Measurements from ENCODE around the gene P2RX7.

GRCh38 chr12:121175383-121176119, 42.9 kb downstream of the P2RX7 start:
- no peak for TF ChIP-seq TAF1 (IDR thresholded peaks at IDR 0.05; ENCODE audit: borderline replicate concordance, insufficient read depth, low read length)
- no peak for TF ChIP-seq REST (IDR thresholded peaks at IDR 0.05; ENCODE audit: insufficient read depth in 1 of 2, low read depth in 2 of 2, low read length in 2 of 2)
- TF ChIP-seq POLR2AphosphoS5 (IDR thresholded peaks at IDR 0.05; ENCODE audit: low read depth, low read length): no peak
- no peak for TF ChIP-seq SIN3A (IDR thresholded peaks at IDR 0.05; ENCODE audit: borderline replicate concordance, insufficient read depth, low read length)
